Left hindlimb (tissue), 1 donor: Measurements from ENCODE around the gene GSX1.
"Not testable (repeated sequence)": the region's sequence is repeated elsewhere in the genome, so short reads cannot be mapped to it uniquely, and the experiment has no call there.

Source experiments
- DNase-seq: peaks from one replicate; pipeline ENCODE4 v3.0.0-alpha.2; 2018

GSX1 gene

GRCh38 chr13:27794921-27795717, 2.8 kb downstream of the GSX1 start:
- DNase-seq, result no peak

DNA sequence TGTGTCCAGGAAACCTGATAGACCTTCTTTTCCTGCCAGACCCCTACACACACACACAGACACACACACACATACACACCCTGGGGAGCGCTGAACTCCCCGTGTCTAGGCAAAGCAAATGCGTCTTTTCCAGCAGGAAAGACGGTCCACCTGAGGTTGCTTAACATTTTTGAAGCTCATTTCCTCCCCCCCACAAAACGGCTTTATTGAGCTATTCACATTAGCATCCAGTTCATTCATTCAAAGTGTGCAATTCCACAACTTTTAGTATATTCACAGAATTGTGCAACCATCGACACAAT, 3.4 kb downstream of the GSX1 start:
- no peak for DNase-seq

DNA sequence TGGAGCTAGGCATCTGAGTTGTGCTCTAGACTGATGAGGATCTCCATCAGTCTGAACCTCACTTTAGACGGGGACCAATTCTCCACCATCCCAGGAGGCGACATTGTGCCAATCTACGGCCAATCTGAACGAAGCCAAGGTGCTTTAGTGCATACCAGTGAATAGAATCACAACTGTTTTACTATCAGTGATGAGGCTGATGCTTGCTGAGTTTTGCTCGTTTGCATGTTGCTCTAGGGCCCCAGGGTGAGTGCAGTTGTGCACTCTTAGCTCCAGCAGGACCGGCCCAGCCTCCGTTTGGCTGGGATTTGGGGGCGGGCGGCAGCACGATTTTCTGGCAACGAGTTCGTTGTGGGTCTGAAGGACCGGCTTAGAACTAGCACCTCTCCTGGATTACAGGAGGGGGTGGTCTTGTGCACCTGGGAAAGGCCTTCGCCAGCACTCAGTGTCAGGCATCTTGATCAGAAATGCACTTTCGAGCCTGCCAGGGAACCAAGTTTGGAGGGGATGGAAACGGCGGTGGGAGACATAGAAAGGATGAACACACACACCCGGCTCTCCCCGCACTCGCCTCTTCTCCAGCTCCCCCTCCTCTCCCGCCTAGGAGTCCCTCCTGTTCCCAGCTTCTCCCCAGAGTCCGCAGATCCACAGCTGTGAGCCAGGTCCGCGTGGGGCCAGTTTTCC, 4.4 kb downstream of the GSX1 start:
- DNase-seq, result no peak

GRCh38 chr13:27797228-27797624, 4.9 kb downstream of the GSX1 start:
- no peak for DNase-seq

- DNase-seq, result no peak
These were observed 14.6 kb downstream of the GSX1 start for GRCh38 chr13:27806744-27807387.

GRCh38 chr13:27808851-27809550, 16.7 kb downstream of the GSX1 start:
- no peak for DNase-seq

GRCh38 chr13:27810009-27810408, 17.7 kb downstream of the GSX1 start:
- DNase-seq, result no peak

- no peak for DNase-seq
These were observed 18.2 kb downstream of the GSX1 start for GRCh38 chr13:27810461-27810860.

- no peak for DNase-seq
These were observed 21.5 kb downstream of the GSX1 start for GRCh38 chr13:27813826-27814225.

- DNase-seq, result not testable (repeated sequence)
These were observed 25.5 kb downstream of the GSX1 start for GRCh38 chr13:27817832-27818231.

GRCh38 chr13:27820524-27821482, 28.5 kb downstream of the GSX1 start:
- DNase-seq, result no peak

DNA sequence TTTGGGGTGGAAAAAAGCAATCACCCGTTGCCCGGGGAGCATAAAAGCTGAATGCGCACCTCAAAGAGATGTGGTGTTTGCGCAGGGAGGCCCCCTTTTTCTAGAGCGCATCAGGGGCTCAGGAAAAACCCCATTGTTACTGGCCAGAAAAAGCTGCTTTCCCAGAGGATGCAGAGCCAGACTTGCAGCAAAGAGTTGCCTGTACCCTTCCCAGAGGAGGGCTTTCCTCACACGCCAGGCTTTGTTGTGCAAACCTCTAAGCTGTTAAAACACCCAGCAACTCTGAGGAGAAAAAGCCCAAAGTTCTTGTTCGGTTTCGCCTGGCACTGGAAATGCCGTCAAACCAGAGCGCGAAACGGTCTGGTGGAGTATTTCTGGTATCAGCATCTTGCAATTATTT, 29.3 kb downstream of the GSX1 start:
- no peak for DNase-seq

- no peak for DNase-seq
These were observed 30.1 kb downstream of the GSX1 start for GRCh38 chr13:27822258-27822872.

DNA sequence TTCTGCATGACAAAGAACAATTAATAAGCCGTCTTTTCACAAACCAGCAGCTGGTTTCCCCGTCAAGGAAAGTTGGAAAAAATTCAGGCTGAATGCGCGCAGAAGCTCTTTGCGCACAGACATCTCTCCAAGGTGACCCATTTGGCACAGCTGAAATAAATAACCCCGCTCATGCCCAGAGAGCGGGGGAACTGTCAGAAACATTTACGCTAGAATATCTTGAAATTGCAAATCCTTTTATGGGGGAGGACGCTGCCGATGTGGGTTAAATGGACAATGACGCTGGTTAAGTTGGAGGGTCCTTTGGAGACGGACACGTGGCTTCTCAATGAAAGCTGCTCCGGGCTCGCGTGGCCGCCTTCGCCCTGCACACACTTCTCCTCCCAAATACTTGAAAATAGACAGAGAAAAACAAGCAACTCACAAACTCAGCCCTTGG, 30.6 kb downstream of the GSX1 start:
- DNase-seq, result no peak

DNA sequence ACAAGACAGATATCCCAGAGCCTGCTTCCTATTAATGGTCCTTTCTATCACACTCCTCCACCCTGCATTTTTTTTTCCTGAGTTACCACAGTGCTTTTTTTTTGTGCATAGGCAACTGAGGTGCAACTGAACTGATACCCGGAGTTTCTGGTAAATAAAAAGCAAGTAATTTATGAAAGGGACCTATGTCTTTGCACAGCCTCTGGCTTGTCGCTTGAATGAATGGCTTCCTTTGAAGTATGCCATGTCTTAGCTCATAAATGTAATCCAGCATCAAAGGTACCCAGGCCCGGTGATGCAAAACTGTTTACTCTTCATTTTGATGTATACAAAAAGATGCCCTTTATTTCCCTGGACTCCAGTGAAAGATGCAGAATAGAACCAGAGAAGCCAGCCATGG, 31.8 kb downstream of the GSX1 start:
- no peak for DNase-seq

GRCh38 chr13:27825072-27825471, 32.8 kb downstream of the GSX1 start:
- DNase-seq, result no peak

DNA sequence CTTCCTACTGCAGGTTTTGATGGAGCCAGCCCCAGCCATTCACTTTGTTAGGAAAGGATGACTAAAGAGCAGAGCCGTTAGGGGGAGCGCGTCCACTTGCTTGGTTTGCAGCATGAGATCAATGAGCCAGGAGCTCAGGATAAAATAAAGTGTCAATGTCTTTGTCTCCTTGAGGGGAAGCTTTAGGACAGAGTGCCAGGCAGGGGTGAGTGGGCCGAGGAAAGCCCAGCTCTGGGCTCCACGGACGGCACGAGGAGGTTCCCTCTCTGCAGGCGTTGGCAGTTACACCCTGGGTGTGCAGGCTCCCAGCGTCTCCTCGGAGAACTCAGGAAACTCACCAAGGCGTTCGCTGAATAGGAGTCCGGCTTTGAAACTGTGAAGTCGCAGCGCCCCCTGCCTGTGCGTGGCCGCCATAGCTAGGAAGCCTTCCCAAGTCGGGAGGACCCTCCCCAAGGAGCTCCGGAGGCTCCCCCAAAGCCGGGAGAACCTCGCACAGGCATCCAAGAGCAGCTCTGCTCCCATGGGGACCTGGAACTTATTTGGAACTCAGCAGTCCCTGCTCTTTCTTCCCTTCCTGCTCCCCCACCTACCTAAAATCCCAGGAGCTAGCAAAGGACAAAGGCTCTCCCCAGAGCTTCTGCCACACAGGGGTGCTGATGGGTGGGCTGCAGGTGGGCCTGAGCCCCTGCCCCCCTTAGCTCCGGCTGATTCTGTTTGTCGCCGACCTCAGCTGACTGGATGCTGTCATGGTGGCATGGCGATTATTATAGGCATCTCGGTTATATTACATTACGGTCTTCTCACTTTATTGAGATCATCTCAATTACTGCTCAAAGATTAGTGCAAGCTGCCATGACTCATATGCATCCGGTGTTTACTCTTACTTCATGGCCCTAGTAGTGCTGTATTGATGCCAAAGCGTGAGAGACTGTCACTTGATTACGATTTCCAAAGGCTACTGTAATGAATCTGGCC, 34.4 kb downstream of the GSX1 start:
- peak; percentile 85 for DNase-seq

DNA sequence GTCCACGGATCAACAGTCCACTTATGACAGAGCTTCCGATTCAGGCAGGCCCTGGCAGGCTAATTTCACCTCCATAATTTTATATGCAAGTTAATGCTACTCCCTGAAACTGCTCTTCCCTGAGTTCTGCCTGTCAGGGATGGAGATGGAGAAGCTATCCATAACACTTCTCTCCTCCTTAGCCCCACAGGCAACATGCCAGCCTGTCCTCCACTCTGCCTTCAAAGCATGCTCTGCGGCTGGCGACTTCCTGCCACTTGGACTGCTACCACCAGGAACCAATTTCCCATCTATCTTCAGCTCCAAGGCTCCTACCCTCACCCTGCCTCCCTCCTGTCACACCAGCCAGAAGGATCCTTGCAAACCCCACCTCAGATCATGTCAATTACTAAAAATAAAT, 35.4 kb downstream of the GSX1 start:
- no peak for DNase-seq

GRCh38 chr13:27830010-27830409, 37.7 kb downstream of the GSX1 start:
- DNase-seq, result no peak

DNA sequence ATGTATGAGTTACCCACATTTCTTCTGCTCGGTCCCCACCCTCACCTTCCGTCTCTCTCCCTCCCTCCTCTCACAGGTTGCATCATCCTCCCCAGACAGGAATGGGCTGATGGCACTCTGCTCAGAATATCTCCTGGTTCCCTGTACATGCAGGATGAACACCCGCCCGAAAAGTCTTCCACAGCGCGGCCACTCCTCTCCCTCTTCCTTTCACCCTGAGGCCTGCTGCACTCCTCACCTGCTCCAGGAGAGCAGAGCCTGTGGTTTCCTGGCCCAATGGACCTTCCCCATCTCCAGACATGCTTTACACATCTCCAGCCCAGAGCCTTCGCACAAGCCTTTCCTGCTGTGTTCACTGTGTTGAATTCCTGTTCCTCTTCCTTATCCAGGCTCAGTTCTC, 40.9 kb downstream of the GSX1 start:
- DNase-seq, result no peak

DNA sequence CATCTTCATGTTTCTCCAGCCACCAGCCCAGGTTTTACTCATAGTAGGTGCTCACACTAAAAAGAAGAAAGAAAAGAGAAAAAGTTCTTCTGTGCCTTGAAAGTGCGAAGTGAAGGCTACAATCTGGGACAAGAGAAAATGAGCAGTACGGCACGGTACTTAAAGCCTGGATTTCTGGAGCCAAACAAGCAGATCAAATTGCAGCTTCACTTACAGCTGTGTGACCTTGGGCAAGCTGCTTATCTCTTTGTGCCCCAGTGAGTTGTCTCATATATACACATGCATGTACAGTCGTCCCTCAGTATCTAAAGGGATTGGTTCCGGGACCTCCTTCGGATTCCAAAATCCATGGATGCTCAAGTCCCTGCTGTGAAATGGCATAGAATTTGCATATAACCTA, 41.8 kb downstream of the GSX1 start:
- no peak for DNase-seq
